PC-3 (cell line): ENCODE measurements around the gene PLAC9.

Experiments used
- EZH2 ChIP-seq: fragments of 300-600 bp; sonication (generic); IDR thresholded peaks from one replicate; pipeline ENCODE4 v1.6.1; 2017; ENCODE audit warnings: antibody characterized with exemption, mild to moderate bottlenecking, low read length; ENCODE audit not compliant: unreplicated experiment
- TF ChIP-seq, protein P1 (sequence below): fragments of 300-600 bp; sonication (generic); conservative IDR thresholded peaks from 2 replicates; pipeline ENCODE4 v1.5.1; 2017; ENCODE audit warnings: antibody characterized with exemption, low read depth, mild to moderate bottlenecking, low read length

DNA sequence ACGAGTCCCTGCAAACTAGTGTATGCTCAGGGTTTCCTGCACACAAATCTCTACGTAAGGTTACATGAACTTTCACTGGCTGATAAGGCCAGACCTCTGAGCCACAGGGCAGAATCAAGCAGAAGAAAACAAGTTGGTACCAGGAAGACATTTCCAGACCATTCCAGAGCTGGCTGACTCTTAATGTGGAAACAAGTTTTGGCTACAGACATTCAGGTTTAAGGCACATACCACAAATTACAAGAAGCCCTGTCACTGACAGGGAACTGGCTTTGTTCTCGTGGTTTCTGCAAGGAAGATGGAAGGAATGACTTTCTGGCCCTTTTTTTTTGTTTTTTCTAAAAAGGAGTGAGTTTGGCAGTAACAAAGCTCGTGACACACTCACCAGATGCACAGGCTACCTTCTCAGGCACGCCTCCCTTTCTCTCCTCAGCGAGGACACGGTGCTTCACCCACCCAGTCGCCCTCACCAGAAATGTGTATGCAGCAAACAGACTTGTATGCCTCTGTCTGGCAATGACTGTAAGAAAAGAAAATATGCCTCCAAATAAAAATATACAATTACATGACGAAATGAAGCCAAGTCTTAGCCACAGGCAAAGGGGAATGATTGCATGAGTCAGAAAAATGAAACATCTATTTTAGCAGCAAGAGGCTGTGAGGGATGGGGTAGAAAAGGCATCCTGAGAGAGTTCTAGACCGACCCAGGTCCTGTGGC lies 22.6 kb downstream of the PLAC9 start:
- TF ChIP-seq, protein P1, sequence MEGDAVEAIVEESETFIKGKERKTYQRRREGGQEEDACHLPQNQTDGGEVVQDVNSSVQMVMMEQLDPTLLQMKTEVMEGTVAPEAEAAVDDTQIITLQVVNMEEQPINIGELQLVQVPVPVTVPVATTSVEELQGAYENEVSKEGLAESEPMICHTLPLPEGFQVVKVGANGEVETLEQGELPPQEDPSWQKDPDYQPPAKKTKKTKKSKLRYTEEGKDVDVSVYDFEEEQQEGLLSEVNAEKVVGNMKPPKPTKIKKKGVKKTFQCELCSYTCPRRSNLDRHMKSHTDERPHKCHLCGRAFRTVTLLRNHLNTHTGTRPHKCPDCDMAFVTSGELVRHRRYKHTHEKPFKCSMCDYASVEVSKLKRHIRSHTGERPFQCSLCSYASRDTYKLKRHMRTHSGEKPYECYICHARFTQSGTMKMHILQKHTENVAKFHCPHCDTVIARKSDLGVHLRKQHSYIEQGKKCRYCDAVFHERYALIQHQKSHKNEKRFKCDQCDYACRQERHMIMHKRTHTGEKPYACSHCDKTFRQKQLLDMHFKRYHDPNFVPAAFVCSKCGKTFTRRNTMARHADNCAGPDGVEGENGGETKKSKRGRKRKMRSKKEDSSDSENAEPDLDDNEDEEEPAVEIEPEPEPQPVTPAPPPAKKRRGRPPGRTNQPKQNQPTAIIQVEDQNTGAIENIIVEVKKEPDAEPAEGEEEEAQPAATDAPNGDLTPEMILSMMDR: no peak
- TF ChIP-seq EZH2: no peak
